ENCODE measurements around the gene VPS35. TPM values are rescaled to one million over a fixed set of nuclear protein-coding genes. Genes with fewer than 3 reads are reported as not detected.

VPS35 gene
- total and polyA plus RNA-seq, 2 of the 13 experiments (the other 11 are each of a cell fraction or from before 2014, with no cell fraction given): 30.7 to 136 TPM

DNA sequence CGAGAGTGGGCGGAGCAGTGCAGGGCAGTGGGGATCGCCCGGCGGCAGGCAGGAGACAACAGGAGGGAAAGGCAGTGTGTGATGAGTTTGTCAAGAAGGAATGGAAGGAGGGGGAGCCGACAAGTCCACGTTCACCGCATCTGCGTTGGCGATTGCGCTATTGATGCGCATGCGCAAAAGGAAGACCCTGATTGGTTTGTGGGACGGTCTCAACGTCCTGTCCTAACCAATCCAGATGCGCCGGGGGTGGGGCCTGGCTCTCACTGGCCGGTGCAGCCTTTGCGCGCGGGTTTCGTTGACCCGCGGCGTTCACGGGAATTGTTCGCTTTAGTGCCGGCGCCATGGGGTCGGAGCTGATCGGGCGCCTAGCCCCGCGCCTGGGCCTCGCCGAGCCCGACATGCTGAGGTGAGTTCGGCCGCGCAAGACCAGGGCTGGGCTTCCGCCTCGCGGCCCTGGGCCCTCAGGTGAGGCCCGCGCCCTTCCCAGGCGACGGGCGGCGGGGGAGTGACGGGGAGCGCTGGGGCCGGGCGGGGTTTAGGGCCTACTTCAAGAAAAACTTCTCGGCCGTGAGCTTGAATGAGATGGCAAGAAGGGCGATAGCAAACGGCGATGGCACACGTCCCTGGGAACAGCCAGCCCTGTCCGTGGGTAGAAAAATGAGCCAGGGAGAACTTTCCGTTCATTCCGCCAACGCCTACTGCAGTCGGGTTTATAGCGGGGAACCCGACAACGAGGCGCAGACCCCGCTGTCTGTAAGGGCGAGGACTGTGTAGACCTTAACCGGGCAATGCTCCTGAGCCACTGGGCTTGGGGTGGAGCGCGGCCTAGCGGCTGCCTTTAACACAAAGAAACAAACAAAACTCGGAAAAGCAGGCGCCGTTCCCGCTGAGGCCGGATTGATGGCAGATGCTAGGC, 645 bp upstream of the VPS35 start, which contains the start of gene ORC6 (continued):
- TF ChIP-seq ZFAT (CRISPR knock-in tag; conservative IDR thresholded peaks at IDR 0.05): no peak
- TF ChIP-seq AGO1 (IDR thresholded peaks at IDR 0.05; ENCODE audit: low read depth, low read length, poor library complexity, severe bottlenecking): peak; percentile 65
- TF ChIP-seq, protein P1, sequence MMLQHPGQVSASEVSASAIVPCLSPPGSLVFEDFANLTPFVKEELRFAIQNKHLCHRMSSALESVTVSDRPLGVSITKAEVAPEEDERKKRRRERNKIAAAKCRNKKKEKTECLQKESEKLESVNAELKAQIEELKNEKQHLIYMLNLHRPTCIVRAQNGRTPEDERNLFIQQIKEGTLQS (CRISPR knock-in tag; IDR thresholded peaks at IDR 0.05): no peak
- TF ChIP-seq NCOA5 (CRISPR knock-in tag; IDR thresholded peaks at IDR 0.05): no peak
- peak; percentile 69 for TF ChIP-seq CCDC6 (CRISPR knock-in tag; IDR thresholded peaks at IDR 0.05)
- TF ChIP-seq ZNF354B (CRISPR knock-in tag; IDR thresholded peaks at IDR 0.05): no peak; the same call in 1 of the 2 replicates
- peak; percentile 92 for TF ChIP-seq ZFP82 (CRISPR knock-in tag; IDR thresholded peaks at IDR 0.05; ENCODE audit: borderline replicate concordance)
- no peak for TF ChIP-seq ZBTB3 (CRISPR knock-in tag; IDR thresholded peaks at IDR 0.05; ENCODE audit: borderline replicate concordance, low read depth)
- no peak for TF ChIP-seq NFIB (CRISPR knock-in tag; IDR thresholded peaks at IDR 0.05; ENCODE audit: borderline replicate concordance)
- no peak for TF ChIP-seq SRF (IDR thresholded peaks at IDR 0.05; ENCODE audit: low read depth, low read length)
- TF ChIP-seq NKX3-1 (CRISPR knock-in tag; IDR thresholded peaks at IDR 0.05): no peak
- no peak for TF ChIP-seq ISX (CRISPR knock-in tag; conservative IDR thresholded peaks at IDR 0.05)
- no peak; the same call in 1 of the 2 replicates for TF ChIP-seq NR2F2 (IDR thresholded peaks at IDR 0.05; ENCODE audit: borderline replicate concordance, low read depth)
- TF ChIP-seq SRSF4 (IDR thresholded peaks at IDR 0.05; ENCODE audit: low read depth, low read length, poor library complexity, severe bottlenecking): no peak
- TF ChIP-seq, protein P2, sequence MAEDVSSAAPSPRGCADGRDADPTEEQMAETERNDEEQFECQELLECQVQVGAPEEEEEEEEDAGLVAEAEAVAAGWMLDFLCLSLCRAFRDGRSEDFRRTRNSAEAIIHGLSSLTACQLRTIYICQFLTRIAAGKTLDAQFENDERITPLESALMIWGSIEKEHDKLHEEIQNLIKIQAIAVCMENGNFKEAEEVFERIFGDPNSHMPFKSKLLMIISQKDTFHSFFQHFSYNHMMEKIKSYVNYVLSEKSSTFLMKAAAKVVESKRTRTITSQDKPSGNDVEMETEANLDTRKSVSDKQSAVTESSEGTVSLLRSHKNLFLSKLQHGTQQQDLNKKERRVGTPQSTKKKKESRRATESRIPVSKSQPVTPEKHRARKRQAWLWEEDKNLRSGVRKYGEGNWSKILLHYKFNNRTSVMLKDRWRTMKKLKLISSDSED (CRISPR knock-in tag; IDR thresholded peaks at IDR 0.05): no peak
- no peak for TF ChIP-seq ZNF660 (CRISPR knock-in tag; IDR thresholded peaks at IDR 0.05; ENCODE audit: borderline replicate concordance, low read depth)
- TF ChIP-seq FOXA1 (IDR thresholded peaks at IDR 0.05): no peak
- no peak for TF ChIP-seq FOXA1 (CRISPR knock-in tag; IDR thresholded peaks at IDR 0.05)
- no peak; the same call in 1 of the 2 replicates for TF ChIP-seq KDM3A (CRISPR knock-in tag; IDR thresholded peaks at IDR 0.05; ENCODE audit: low read depth)
- TF ChIP-seq, protein P3, sequence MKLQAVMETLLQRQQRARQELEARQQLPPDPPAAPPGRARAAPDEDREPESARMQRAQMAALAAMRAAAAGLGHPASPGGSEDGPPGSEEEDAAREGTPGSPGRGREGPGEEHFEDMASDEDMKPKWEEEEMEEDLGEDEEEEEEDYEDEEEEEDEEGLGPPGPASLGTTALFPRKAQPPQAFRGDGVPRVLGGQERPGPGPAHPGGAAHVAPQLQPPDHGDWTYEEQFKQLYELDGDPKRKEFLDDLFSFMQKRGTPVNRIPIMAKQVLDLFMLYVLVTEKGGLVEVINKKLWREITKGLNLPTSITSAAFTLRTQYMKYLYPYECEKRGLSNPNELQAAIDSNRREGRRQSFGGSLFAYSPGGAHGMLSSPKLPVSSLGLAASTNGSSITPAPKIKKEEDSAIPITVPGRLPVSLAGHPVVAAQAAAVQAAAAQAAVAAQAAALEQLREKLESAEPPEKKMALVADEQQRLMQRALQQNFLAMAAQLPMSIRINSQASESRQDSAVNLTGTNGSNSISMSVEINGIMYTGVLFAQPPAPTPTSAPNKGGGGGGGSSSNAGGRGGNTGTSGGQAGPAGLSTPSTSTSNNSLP (IDR thresholded peaks at IDR 0.05; ENCODE audit: low read depth, low read length): no peak
- 0 out of 2 replicates have a peak, but pooled peaks have one; percentile 80 for TF ChIP-seq ZNF296 (CRISPR knock-in tag; conservative IDR thresholded peaks at IDR 0.05)
- TF ChIP-seq ZNF350 (CRISPR knock-in tag; IDR thresholded peaks at IDR 0.05; ENCODE audit: borderline replicate concordance, low read depth): no peak; the same call in 1 of the 2 replicates
- TF ChIP-seq ZNF367 (CRISPR knock-in tag; IDR thresholded peaks at IDR 0.05; ENCODE audit: borderline replicate concordance): 0 out of 2 replicates have a peak, but pooled peaks have one; percentile 63
- TF ChIP-seq ATF7 (IDR thresholded peaks at IDR 0.05): no peak
- 0 out of 2 replicates have a peak, but pooled peaks have one; percentile 11 for TF ChIP-seq ATF7 (CRISPR knock-in tag; IDR thresholded peaks at IDR 0.05)
- TF ChIP-seq ZNF17 (CRISPR knock-in tag; IDR thresholded peaks at IDR 0.05): no peak
- TF ChIP-seq CENPT (CRISPR knock-in tag; IDR thresholded peaks at IDR 0.05; ENCODE audit: low read depth): no peak; the same call in 1 of the 2 replicates
- TF ChIP-seq ZEB1 (IDR thresholded peaks at IDR 0.05; ENCODE audit: insufficient replicate concordance, low read depth): no peak
